SK-N-MC (cell line): ENCODE data around the gene KIF25.

ENCODE experiments used
- DNase-seq: peaks from one replicate; pipeline ENCODE4 v3.0.0-alpha.2; 2011; ENCODE audit warnings: low read depth, low spot score
- H3K27ac ChIP-seq: fragments of 200-600 bp; sonication (generic); 2 replicates; pipeline ENCODE4 v1.5.1; 2016; ENCODE audit warnings: mixed run types
- H3K36me3 ChIP-seq: fragments of 200-600 bp; sonication (generic); 2 replicates; pipeline ENCODE4 v1.6.1; 2017; ENCODE audit warnings: antibody characterized with exemption, low read length, mixed read lengths; ENCODE audit not compliant: insufficient read depth
- H3K4me3 ChIP-seq: fragments of 200-600 bp; sonication (generic); 2 replicates; pipeline ENCODE4 v1.5.1; 2016
- H3K9ac ChIP-seq: fragments of 200-600 bp; sonication (generic); 2 replicates; pipeline ENCODE4 v1.8.0; 2017; ENCODE audit warnings: mixed run types, mixed read lengths; ENCODE audit not compliant: insufficient read length
- H3K9me3 ChIP-seq: fragments of 200-600 bp; sonication (generic); 2 replicates; pipeline ENCODE4 v1.6.1; 2017; ENCODE audit warnings: low read depth, mild to moderate bottlenecking, antibody characterized with exemption, low read length, moderate library complexity, mixed read lengths
- EZH2 ChIP-seq: fragments of 200-600 bp; sonication (generic); IDR thresholded peaks from one replicate; pipeline ENCODE4 v1.6.1; 2017; ENCODE audit warnings: antibody characterized with exemption
- FOXP2 ChIP-seq: optimal IDR thresholded peaks from 2 replicates; pipeline ENCODE3; 2011; ENCODE audit warnings: mild to moderate bottlenecking, moderate library complexity; ENCODE audit not compliant: insufficient read depth; ENCODE audit errors: extremely low read length, control extremely low read depth
- POLR2AphosphoS5 ChIP-seq: IDR thresholded peaks from 2 replicates; pipeline ENCODE4 v1.6.1; 2012; ENCODE audit warnings: mild to moderate bottlenecking, low read depth, low read length, borderline replicate concordance

The KIF25 gene

GRCh38 chr6:167957626-167958025 lies 39.8 kb upstream of the KIF25 start:
- H3K9ac ChIP-seq, result no peak overlapping the region
- no peak overlapping the region for H3K27ac ChIP-seq
- H3K4me3 ChIP-seq, result no peak overlapping the region
- H3K36me3 ChIP-seq, result peaks cover 8% of the 10 kb centered on the region; the same call in 1 of the 2 replicates
- TF ChIP-seq FOXP2 (no peak), POLR2AphosphoS5 (no peak), EZH2 (no peak)
- no peak for DNase-seq
- no peaks in the 10 kb centered on the region for H3K9me3 ChIP-seq

- no peaks in the 10 kb centered on the region for H3K9me3 ChIP-seq
- H3K27ac ChIP-seq, result no peak overlapping the region
- no peak for TF ChIP-seq EZH2
- TF ChIP-seq FOXP2, result no peak
- no peak for TF ChIP-seq POLR2AphosphoS5
- no peak for DNase-seq
- H3K4me3 ChIP-seq, result no peak overlapping the region
- peaks cover 25% of the 10 kb centered on the region for H3K36me3 ChIP-seq
- H3K9ac ChIP-seq, result no peak overlapping the region
Observed at GRCh38 chr6:167960579-167960978, 36.9 kb upstream of the KIF25 start.

DNA sequence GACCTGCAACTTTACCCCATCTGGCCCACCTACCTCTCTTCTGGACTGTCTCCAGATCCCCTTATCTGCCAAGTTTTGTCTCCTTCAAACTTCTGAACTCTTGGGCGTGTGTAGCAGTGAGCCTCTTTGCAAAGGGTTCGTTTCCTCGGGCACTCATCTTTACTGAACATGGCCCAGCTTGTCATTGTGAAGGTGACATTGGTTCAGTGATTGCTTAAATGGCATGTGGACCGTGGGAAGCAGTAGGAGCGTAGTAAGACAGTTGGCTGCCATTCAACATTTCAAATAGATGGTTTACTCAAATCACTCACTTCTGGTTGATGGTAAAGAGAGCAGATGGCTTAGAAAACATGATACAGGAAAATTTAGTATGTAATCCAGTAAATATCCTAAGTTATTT lies 34.8 kb upstream of the KIF25 start:
- Histone ChIP-seq H3K9me3 (no peaks in the 10 kb centered on the region), H3K36me3 (peaks cover 37% of the 10 kb centered on the region), H3K27ac (no peak overlapping the region), H3K9ac (no peak overlapping the region), H3K4me3 (no peak overlapping the region)
- TF ChIP-seq FOXP2, result no peak
- TF ChIP-seq POLR2AphosphoS5, result no peak
- TF ChIP-seq EZH2, result no peak
- DNase-seq, result no peak

- H3K4me3 ChIP-seq, result no peak overlapping the region
- H3K9me3 ChIP-seq, result no peaks in the 10 kb centered on the region
- no peak for DNase-seq
- H3K27ac ChIP-seq, result no peak overlapping the region
- TF ChIP-seq FOXP2 (no peak), POLR2AphosphoS5 (no peak), EZH2 (no peak)
- H3K9ac ChIP-seq, result no peak overlapping the region
- peaks cover 43% of the 10 kb centered on the region for H3K36me3 ChIP-seq
Observed at GRCh38 chr6:167963589-167964057, 33.8 kb upstream of the KIF25 start.

DNA sequence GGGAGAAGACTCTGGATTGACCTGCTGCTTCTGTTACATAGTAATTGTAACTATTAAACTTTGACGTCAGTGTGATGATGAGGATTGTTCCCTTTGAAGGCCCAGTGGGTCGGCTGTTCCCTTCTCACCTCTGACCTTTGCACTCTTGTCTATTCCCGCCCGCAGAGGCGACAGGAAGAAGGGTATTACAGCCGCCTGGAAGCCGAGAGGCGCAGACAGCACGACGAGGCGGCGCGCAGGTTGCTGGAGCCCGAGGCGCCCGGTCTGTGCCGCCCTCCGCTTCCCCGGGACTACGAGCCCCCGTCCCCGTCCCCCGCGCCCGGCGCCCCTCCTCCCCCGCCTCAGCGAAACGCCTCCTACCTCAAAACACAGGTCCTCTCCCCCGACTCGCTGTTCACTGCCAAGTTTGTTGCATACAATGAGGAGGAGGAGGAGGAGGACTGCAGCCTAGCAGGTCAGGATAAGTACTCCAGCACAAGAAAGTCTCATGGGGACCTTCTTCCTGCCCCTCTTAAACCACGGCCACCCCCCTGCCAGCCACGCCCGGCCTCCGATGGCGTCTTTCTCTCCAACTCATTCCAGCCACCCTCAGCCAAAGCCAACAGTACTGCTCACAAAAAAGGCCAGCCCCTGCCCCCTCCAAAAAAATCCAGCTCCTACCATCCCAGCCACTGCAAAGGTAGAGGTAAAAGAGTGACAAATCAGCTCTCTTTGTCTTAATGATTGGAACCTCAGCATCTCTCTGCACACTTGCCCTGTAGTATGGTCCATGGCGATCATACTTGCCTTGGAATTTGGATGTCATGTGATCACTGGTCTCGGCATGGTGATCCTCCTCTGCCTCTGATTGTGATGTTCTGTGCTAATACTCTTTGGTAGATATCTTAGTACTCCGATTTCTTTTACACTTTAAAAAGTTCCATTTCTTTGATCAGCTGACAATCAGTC lies 31.6 kb upstream of the KIF25 start:
- no peak overlapping the region for H3K27ac ChIP-seq
- no peaks in the 10 kb centered on the region for H3K9me3 ChIP-seq
- TF ChIP-seq FOXP2, result no peak
- TF ChIP-seq POLR2AphosphoS5, result no peak
- DNase-seq, result no peak
- H3K4me3 ChIP-seq, result no peak overlapping the region
- no peak overlapping the region for H3K9ac ChIP-seq
- H3K36me3 ChIP-seq, result peaks cover 52% of the 10 kb centered on the region

GRCh38 chr6:167966540-167966905 lies 30.9 kb upstream of the KIF25 start:
- H3K9ac ChIP-seq, result no peak overlapping the region
- no peak for TF ChIP-seq POLR2AphosphoS5
- TF ChIP-seq EZH2, result no peak
- no peak for TF ChIP-seq FOXP2
- no peak overlapping the region for H3K4me3 ChIP-seq
- no peaks in the 10 kb centered on the region for H3K9me3 ChIP-seq
- H3K27ac ChIP-seq, result no peak overlapping the region
- DNase-seq, result no peak
- H3K36me3 ChIP-seq, result peaks cover 52% of the 10 kb centered on the region

GRCh38 chr6:167968091-167968490 lies 29.4 kb upstream of the KIF25 start:
- TF ChIP-seq POLR2AphosphoS5 (no peak), EZH2 (no peak), FOXP2 (no peak)
- Histone ChIP-seq H3K9ac (no peak overlapping the region), H3K27ac (no peak overlapping the region), H3K9me3 (no peaks in the 10 kb centered on the region), H3K4me3 (no peak overlapping the region), H3K36me3 (peaks cover 45% of the 10 kb centered on the region)
- DNase-seq, result no peak

DNA sequence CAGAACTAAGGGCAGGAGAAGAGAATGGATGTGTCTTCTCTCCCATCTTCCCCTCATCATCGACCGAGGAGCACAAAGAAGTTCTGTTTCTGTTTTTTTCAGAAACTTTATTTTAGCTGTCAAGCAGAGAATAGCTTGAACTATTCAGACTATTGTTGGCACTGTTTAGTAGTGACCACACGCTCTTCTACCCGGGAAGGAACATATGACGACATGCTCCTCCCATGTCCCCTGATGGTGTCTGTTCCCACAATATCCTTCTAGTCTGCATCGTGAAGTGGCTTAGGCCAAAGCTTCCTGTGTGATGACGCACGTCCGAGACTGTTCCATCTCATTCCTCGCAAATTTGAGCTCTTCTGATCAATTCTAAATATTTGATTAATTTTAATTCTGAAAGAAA lies 27.2 kb upstream of the KIF25 start:
- Histone ChIP-seq H3K27ac (no peak overlapping the region), H3K4me3 (no peak overlapping the region), H3K36me3 (peaks cover 33% of the 10 kb centered on the region), H3K9me3 (no peaks in the 10 kb centered on the region), H3K9ac (no peak overlapping the region)
- no peak for DNase-seq
- TF ChIP-seq EZH2 (no peak), FOXP2 (no peak), POLR2AphosphoS5 (no peak)
